ENCODE results near the gene JTB. TPM values are rescaled to one million over a fixed set of nuclear protein-coding genes. Genes with fewer than 3 reads are reported as not detected.

The JTB gene
- total RNA-seq, 1 donor from 2014 or later = 87.2 TPM

DNA sequence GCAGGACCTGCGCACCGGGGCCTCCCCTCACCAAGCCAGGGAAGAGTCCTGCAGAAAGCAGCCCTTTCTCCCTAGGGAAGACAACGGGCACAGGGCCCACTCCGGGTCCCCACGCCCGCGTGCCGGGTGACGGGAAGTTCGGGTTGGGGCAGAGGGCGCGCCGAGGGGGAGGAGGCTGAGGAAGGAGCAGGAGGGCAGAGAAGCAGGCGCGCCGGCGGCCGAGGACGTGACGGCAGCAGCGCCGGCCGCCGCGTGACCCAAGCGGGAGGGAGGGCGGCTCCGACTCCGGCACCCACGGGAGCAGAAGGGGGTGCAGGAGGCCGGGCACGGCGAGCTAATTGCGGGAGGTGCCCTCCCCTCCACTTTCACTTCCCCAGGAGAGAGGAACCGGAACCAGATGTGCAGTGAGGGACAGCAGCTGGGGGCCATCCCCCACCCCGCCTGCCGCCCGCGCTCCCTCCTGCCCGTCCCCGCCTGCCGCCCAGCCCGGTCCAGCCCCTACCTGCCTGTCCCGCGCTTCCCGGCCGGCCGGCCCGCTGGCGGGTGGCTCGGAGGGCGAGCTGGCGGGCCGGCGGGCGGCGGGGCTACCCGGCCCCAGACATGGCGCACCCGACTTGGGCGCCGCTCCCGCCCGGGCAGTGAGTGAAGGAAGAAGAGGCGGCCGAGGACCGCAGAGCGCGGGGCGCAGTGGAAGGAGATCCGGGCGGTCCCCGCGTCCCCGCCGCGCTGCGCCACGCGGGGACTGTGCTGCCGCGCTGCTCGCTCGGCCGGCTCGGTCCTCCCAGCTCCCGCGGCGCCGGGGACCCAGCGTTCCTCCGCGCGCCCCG is 31.5 kb downstream of the JTB start:
- Histone ChIP-seq H3K4me1 (ENCODE audit: control insufficient read depth in 3 of 3, insufficient read depth in 3 of 3, low read length in 3 of 3) (peaks cover 27 to 44% (median 36%) of the 10 kb centered on the region in 3 donors), H3K36me3 (ENCODE audit: control insufficient read depth in 3 of 3, insufficient read depth in 3 of 3, low read length in 3 of 3) (peaks cover 47 to 51% (median 49%) of the 10 kb centered on the region in 3 donors)

DNA sequence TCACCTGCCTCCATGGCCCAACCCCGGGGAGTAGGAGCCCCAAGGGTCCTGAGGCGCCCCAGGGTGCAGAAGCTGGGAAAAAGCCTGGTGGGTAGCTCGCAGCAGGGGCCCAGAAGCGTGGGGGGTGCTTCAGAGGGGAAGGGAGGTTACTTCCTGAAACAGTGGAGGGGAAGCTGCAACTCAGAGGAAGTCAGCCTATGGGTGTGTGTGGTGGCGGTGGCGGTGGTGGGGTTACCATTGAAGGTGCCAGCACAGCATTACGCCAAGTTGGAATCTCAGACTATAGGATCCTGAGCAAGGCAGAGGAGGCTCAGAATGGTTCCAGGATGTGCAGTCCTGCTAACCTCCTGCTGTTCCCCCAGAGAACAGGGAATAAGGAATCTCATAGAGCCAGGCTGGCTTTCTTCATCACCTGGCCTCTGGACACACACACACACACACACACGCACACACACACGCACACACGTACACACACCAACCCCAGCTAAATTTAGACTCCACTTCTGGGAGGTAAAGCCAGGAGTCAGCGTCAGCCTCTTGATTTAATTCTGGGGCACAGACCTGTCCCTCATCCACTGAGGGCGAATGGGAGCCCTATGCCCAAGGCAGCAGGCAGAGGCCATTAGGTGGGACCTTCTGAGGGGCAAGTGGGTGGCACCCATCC is 32.2 kb downstream of the JTB start:
- H3K9ac ChIP-seq (ENCODE audit: low read depth in 1 of 3, low read length in 3 of 3) = peak overlapping the region; percentile 93 to 96 (median 95)
- peak overlapping the region; percentile 84 to 91 (median 87) for H3K4me3 ChIP-seq (ENCODE audit: low read length in 3 of 3)
- peaks cover 27 to 44% (median 36%) of the 10 kb centered on the region in 3 donors for H3K4me1 ChIP-seq (ENCODE audit: control insufficient read depth in 3 of 3, insufficient read depth in 3 of 3, low read length in 3 of 3)
- H3K36me3 ChIP-seq (ENCODE audit: control insufficient read depth in 3 of 3, insufficient read depth in 3 of 3, low read length in 3 of 3) = peaks cover 47 to 51% (median 49%) of the 10 kb centered on the region in 3 donors
- H3K27ac ChIP-seq (ENCODE audit: low read depth, low read length) = peak overlapping the region; percentile 97
- H3K27me3 ChIP-seq (ENCODE audit: control insufficient read depth in 3 of 3, insufficient read depth in 3 of 3, low read length in 3 of 3) = no peaks in the 10 kb centered on the region
- no peaks in the 10 kb centered on the region for H3K9me3 ChIP-seq (ENCODE audit: control insufficient read depth in 3 of 3, low read length in 3 of 3)

More for the DNA sequence above, 31.5 kb downstream of the JTB start:
- no peaks in the 10 kb centered on the region for H3K27me3 ChIP-seq (ENCODE audit: control insufficient read depth in 3 of 3, insufficient read depth in 3 of 3, low read length in 3 of 3)
- peak overlapping the region; percentile 97 for H3K27ac ChIP-seq (ENCODE audit: low read depth, low read length)
- H3K9ac ChIP-seq (ENCODE audit: low read depth in 1 of 3, low read length in 3 of 3) = peak overlapping the region; percentile 93 to 96 (median 95)
- H3K9me3 ChIP-seq (ENCODE audit: control insufficient read depth in 3 of 3, low read length in 3 of 3) = no peaks in the 10 kb centered on the region
- H3K4me3 ChIP-seq (ENCODE audit: low read length in 3 of 3) = peak overlapping the region; percentile 84 to 91 (median 87)

- H3K4me3 ChIP-seq (ENCODE audit: low read length in 3 of 3) = peak overlapping the region; percentile 84 to 91 (median 87)
- H3K4me1 ChIP-seq (ENCODE audit: control insufficient read depth in 3 of 3, insufficient read depth in 3 of 3, low read length in 3 of 3) = peaks cover 27 to 44% (median 36%) of the 10 kb centered on the region in 3 donors
- H3K9me3 ChIP-seq (ENCODE audit: control insufficient read depth in 3 of 3, low read length in 3 of 3) = no peaks in the 10 kb centered on the region
- no peaks in the 10 kb centered on the region for H3K27me3 ChIP-seq (ENCODE audit: control insufficient read depth in 3 of 3, insufficient read depth in 3 of 3, low read length in 3 of 3)
- H3K9ac ChIP-seq (ENCODE audit: low read depth in 1 of 3, low read length in 3 of 3) = peak overlapping the region; percentile 93 to 96 (median 95)
- peaks cover 48 to 52% (median 50%) of the 10 kb centered on the region in 3 donors for H3K36me3 ChIP-seq (ENCODE audit: control insufficient read depth in 3 of 3, insufficient read depth in 3 of 3, low read length in 3 of 3)
- peak overlapping the region; percentile 97 for H3K27ac ChIP-seq (ENCODE audit: low read depth, low read length)
Measured at GRCh38 chr1:153944827-153945117, 32.7 kb downstream of the JTB start.

GRCh38 chr1:153944005-153944826 is 33.3 kb downstream of the JTB start:
- H3K4me1 ChIP-seq (ENCODE audit: control insufficient read depth in 3 of 3, insufficient read depth in 3 of 3, low read length in 3 of 3) = peaks cover 27 to 44% (median 36%) of the 10 kb centered on the region in 3 donors
- no peaks in the 10 kb centered on the region for H3K27me3 ChIP-seq (ENCODE audit: control insufficient read depth in 3 of 3, insufficient read depth in 3 of 3, low read length in 3 of 3)
- peak overlapping the region; percentile 97 for H3K27ac ChIP-seq (ENCODE audit: low read depth, low read length)
- peak overlapping the region; percentile 93 to 96 (median 95) for H3K9ac ChIP-seq (ENCODE audit: low read depth in 1 of 3, low read length in 3 of 3)
- peak overlapping the region; percentile 84 to 91 (median 87) for H3K4me3 ChIP-seq (ENCODE audit: low read length in 3 of 3)
- peaks cover 48 to 56% (median 56%) of the 10 kb centered on the region in 3 donors for H3K36me3 ChIP-seq (ENCODE audit: control insufficient read depth in 3 of 3, insufficient read depth in 3 of 3, low read length in 3 of 3)
- no peaks in the 10 kb centered on the region for H3K9me3 ChIP-seq (ENCODE audit: control insufficient read depth in 3 of 3, low read length in 3 of 3)

DNA sequence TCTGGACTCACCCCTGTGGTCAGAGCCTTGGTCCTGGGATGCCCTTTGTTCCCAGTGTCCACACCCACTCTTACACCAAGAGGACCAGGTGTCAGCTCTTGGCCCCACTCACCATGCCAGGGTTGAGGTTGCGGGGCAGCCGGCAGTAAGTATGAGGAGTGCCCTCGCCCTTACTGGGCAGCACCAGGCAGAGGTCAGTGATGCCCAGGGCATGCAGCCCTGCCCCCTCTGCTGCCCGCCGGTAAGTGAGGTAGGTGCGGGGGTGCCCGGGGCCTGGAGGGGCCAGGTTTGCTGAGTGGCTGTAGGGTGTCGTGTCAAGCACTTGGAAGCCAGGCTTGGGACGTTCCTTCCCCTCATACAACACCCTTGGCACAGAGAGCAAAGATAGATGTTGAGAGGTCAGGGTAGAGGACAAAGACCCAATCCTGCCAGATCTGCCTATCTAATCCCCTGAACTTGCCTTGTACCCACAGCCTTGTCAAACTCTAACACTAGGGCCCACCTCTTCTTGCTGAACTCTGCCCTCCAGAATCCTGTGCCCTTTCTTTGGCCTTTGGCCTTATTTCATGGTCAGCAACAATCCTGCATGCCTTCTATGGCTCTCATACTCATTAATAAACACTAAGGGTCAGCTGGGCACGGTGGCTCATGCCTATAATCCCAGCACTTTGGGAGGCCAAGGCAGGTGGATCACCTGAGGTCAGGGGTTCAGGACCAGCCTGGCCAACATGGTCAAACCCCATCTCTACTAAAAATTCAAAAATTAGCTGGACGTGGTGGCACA is 34.5 kb downstream of the JTB start:
- peak overlapping the region in 1 of 3 donors; percentile 45 for H3K9ac ChIP-seq (ENCODE audit: low read depth in 1 of 3, low read length in 3 of 3)
- no peaks in the 10 kb centered on the region for H3K27me3 ChIP-seq (ENCODE audit: control insufficient read depth in 3 of 3, insufficient read depth in 3 of 3, low read length in 3 of 3)
- no peak overlapping the region for H3K27ac ChIP-seq (ENCODE audit: low read depth, low read length)
- H3K36me3 ChIP-seq (ENCODE audit: control insufficient read depth in 3 of 3, insufficient read depth in 3 of 3, low read length in 3 of 3) = peaks cover 42 to 48% (median 47%) of the 10 kb centered on the region in 3 donors
- H3K4me1 ChIP-seq (ENCODE audit: control insufficient read depth in 3 of 3, insufficient read depth in 3 of 3, low read length in 3 of 3) = peaks cover 27 to 44% (median 36%) of the 10 kb centered on the region in 3 donors
- H3K4me3 ChIP-seq (ENCODE audit: low read length in 3 of 3) = peak overlapping the region in 1 of 3 donors; percentile 13
- no peaks in the 10 kb centered on the region for H3K9me3 ChIP-seq (ENCODE audit: control insufficient read depth in 3 of 3, low read length in 3 of 3)

DNA sequence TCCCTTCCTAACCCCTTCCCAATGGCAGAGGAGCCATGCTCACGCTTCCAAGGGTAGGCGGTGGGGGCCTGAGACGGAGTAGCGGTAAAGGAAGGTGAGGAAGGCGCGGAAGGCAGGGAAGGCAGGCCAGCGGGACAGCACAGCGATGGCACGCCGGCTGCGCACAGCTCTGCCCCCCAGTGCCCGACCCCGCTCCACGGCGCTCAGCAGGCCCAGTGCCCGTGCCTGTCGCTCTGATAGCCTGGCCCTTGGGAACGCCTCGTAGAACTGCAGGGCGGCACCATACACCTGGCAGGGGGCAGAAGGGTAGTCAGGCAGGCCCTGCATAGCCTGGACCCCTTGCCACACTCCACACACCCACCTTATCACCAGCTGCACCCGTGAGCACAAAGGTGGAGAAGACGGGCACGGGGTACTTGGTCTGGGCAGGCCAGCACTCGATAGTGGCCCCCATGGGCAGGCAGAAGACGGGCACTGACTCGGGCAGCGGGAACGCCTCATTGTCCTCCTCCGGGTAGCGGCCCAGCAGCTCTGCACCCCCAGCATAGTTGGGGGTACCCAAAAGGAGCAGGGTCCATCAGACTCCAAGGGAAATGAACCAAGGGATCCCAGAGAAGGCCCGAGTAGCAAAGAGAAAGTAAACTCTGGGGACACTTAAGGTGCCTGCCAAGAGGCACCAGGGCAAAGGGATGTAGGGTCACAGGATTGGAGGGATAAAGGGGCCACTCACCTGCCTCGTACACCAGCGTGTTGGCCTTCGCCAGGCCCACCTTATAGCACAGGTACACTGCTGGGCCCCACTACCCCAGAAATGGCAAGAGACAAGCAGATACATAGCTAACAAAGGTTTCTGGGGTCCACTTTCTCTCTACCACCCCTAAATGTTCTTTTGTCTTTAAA is 35.4 kb downstream of the JTB start:
- Histone ChIP-seq H3K27ac (ENCODE audit: low read depth, low read length) (no peak overlapping the region), H3K27me3 (ENCODE audit: control insufficient read depth in 3 of 3, insufficient read depth in 3 of 3, low read length in 3 of 3) (no peaks in the 10 kb centered on the region), H3K4me1 (ENCODE audit: control insufficient read depth in 3 of 3, insufficient read depth in 3 of 3, low read length in 3 of 3) (peaks cover 25 to 40% (median 33%) of the 10 kb centered on the region in 3 donors), H3K36me3 (ENCODE audit: control insufficient read depth in 3 of 3, insufficient read depth in 3 of 3, low read length in 3 of 3) (peaks cover 49 to 50% (median 49%) of the 10 kb centered on the region in 3 donors), H3K4me3 (ENCODE audit: low read length in 3 of 3) (no peak overlapping the region), H3K9ac (ENCODE audit: low read depth in 1 of 3, low read length in 3 of 3) (no peak overlapping the region), H3K9me3 (ENCODE audit: control insufficient read depth in 3 of 3, low read length in 3 of 3) (no peaks in the 10 kb centered on the region)

GRCh38 chr1:153940756-153941155 is 36.7 kb downstream of the JTB start:
- no peaks in the 10 kb centered on the region for H3K9me3 ChIP-seq (ENCODE audit: control insufficient read depth in 3 of 3, low read length in 3 of 3)
- H3K27ac ChIP-seq (ENCODE audit: low read depth, low read length) = no peak overlapping the region
- H3K4me3 ChIP-seq (ENCODE audit: low read length in 3 of 3) = no peak overlapping the region
- H3K36me3 ChIP-seq (ENCODE audit: control insufficient read depth in 3 of 3, insufficient read depth in 3 of 3, low read length in 3 of 3) = peaks cover 62 to 63% (median 62%) of the 10 kb centered on the region in 3 donors
- no peak overlapping the region for H3K9ac ChIP-seq (ENCODE audit: low read depth in 1 of 3, low read length in 3 of 3)
- H3K27me3 ChIP-seq (ENCODE audit: control insufficient read depth in 3 of 3, insufficient read depth in 3 of 3, low read length in 3 of 3) = no peaks in the 10 kb centered on the region
- H3K4me1 ChIP-seq (ENCODE audit: control insufficient read depth in 3 of 3, insufficient read depth in 3 of 3, low read length in 3 of 3) = peaks cover 20 to 33% (median 28%) of the 10 kb centered on the region in 3 donors

DNA sequence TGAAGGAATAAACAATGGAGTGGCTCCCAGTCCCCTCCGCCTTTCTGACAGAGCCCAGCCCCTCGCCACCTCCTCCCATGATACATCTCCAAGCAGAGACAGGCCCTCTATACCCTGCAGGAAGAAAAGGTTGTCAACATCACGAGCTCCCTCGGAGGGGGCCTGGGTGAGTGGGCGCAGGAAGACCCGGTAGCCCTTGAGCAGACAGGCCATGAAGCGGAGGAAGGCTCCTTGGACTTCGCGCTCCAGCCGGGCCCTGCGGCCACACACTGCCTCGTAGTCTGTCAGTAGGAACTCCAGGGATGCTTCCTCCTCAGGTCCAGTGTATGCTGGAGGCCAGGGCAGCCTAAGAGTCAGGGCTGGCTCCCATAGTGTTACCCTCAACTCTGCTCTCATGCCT is 38.0 kb downstream of the JTB start:
- no peak overlapping the region for H3K27ac ChIP-seq (ENCODE audit: low read depth, low read length)
- H3K9ac ChIP-seq (ENCODE audit: low read depth in 1 of 3, low read length in 3 of 3) = no peak overlapping the region
- H3K27me3 ChIP-seq (ENCODE audit: control insufficient read depth in 3 of 3, insufficient read depth in 3 of 3, low read length in 3 of 3) = no peaks in the 10 kb centered on the region
- peaks cover 7 to 20% (median 17%) of the 10 kb centered on the region in 3 donors for H3K4me1 ChIP-seq (ENCODE audit: control insufficient read depth in 3 of 3, insufficient read depth in 3 of 3, low read length in 3 of 3)
- H3K4me3 ChIP-seq (ENCODE audit: low read length in 3 of 3) = no peak overlapping the region
- H3K9me3 ChIP-seq (ENCODE audit: control insufficient read depth in 3 of 3, low read length in 3 of 3) = no peaks in the 10 kb centered on the region
- H3K36me3 ChIP-seq (ENCODE audit: control insufficient read depth in 3 of 3, insufficient read depth in 3 of 3, low read length in 3 of 3) = peaks cover 72 to 74% (median 74%) of the 10 kb centered on the region in 3 donors
